Measurements from ENCODE around the gene CFAP73.

DNA sequence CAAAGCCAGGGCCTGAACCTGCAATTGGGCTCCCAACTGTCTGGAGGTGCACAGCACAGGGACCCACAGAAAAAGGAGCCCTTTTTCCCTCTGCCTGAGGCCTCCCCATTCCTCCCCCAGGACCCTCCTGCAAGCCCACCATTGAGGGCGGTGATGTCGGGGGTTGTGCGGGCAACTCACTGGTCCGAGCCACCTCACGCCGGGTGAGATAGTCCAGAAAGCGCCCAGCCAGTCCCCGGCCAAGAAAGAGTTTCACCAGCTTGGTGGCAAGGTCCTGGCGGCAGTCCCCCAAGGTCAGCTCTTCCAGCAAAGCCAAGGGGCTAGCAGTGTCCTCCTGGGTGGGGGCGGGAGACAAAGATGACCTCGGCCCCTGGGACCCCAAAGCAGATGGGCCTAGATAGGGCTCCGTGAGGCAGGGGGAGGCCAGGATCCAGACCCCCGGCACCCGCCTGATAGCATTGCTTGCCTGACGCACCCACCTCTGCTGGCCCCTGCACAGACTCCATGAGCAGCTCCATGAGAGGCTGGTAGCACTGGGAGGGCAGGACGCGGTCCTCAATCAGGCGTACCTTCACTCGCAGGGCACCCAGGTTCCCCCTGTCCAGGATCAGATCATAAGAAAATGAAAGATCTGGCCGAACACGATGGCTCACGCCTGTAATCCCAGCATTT lies 33.9 kb upstream of the CFAP73 start:
- TF ChIP-seq, protein P1, sequence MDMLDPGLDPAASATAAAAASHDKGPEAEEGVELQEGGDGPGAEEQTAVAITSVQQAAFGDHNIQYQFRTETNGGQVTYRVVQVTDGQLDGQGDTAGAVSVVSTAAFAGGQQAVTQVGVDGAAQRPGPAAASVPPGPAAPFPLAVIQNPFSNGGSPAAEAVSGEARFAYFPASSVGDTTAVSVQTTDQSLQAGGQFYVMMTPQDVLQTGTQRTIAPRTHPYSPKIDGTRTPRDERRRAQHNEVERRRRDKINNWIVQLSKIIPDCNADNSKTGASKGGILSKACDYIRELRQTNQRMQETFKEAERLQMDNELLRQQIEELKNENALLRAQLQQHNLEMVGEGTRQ (IDR thresholded peaks at IDR 0.05; ENCODE audit: borderline replicate concordance, low read depth, low read length): no peak
- no peak for TF ChIP-seq POLR2A (IDR thresholded peaks at IDR 0.05; ENCODE audit: low read depth, low read length)
- TF ChIP-seq, protein P2, sequence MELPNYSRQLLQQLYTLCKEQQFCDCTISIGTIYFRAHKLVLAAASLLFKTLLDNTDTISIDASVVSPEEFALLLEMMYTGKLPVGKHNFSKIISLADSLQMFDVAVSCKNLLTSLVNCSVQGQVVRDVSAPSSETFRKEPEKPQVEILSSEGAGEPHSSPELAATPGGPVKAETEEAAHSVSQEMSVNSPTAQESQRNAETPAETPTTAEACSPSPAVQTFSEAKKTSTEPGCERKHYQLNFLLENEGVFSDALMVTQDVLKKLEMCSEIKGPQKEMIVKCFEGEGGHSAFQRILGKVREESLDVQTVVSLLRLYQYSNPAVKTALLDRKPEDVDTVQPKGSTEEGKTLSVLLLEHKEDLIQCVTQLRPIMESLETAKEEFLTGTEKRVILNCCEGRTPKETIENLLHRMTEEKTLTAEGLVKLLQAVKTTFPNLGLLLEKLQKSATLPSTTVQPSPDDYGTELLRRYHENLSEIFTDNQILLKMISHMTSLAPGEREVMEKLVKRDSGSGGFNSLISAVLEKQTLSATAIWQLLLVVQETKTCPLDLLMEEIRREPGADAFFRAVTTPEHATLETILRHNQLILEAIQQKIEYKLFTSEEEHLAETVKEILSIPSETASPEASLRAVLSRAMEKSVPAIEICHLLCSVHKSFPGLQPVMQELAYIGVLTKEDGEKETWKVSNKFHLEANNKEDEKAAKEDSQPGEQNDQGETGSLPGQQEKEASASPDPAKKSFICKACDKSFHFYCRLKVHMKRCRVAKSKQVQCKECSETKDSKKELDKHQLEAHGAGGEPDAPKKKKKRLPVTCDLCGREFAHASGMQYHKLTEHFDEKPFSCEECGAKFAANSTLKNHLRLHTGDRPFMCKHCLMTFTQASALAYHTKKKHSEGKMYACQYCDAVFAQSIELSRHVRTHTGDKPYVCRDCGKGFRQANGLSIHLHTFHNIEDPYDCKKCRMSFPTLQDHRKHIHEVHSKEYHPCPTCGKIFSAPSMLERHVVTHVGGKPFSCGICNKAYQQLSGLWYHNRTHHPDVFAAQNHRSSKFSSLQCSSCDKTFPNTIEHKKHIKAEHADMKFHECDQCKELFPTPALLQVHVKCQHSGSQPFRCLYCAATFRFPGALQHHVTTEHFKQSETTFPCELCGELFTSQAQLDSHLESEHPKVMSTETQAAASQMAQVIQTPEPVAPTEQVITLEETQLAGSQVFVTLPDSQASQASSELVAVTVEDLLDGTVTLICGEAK (IDR thresholded peaks at IDR 0.05; ENCODE audit: borderline replicate concordance): no peak
- TF ChIP-seq TBL1XR1 (IDR thresholded peaks at IDR 0.05; ENCODE audit: low read depth, low read length): no peak
- no peak for TF ChIP-seq CEBPB (IDR thresholded peaks at IDR 0.05; ENCODE audit: borderline replicate concordance in 1 of 2, low read depth in 2 of 2, low read length in 2 of 2)
- no peak for TF ChIP-seq NFYA (IDR thresholded peaks at IDR 0.05; ENCODE audit: borderline replicate concordance, low read depth, low read length)
- TF ChIP-seq, protein P3, sequence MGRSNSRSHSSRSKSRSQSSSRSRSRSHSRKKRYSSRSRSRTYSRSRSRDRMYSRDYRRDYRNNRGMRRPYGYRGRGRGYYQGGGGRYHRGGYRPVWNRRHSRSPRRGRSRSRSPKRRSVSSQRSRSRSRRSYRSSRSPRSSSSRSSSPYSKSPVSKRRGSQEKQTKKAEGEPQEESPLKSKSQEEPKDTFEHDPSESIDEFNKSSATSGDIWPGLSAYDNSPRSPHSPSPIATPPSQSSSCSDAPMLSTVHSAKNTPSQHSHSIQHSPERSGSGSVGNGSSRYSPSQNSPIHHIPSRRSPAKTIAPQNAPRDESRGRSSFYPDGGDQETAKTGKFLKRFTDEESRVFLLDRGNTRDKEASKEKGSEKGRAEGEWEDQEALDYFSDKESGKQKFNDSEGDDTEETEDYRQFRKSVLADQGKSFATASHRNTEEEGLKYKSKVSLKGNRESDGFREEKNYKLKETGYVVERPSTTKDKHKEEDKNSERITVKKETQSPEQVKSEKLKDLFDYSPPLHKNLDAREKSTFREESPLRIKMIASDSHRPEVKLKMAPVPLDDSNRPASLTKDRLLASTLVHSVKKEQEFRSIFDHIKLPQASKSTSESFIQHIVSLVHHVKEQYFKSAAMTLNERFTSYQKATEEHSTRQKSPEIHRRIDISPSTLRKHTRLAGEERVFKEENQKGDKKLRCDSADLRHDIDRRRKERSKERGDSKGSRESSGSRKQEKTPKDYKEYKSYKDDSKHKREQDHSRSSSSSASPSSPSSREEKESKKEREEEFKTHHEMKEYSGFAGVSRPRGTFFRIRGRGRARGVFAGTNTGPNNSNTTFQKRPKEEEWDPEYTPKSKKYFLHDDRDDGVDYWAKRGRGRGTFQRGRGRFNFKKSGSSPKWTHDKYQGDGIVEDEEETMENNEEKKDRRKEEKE (IDR thresholded peaks at IDR 0.05): no peak
- TF ChIP-seq, protein P4, sequence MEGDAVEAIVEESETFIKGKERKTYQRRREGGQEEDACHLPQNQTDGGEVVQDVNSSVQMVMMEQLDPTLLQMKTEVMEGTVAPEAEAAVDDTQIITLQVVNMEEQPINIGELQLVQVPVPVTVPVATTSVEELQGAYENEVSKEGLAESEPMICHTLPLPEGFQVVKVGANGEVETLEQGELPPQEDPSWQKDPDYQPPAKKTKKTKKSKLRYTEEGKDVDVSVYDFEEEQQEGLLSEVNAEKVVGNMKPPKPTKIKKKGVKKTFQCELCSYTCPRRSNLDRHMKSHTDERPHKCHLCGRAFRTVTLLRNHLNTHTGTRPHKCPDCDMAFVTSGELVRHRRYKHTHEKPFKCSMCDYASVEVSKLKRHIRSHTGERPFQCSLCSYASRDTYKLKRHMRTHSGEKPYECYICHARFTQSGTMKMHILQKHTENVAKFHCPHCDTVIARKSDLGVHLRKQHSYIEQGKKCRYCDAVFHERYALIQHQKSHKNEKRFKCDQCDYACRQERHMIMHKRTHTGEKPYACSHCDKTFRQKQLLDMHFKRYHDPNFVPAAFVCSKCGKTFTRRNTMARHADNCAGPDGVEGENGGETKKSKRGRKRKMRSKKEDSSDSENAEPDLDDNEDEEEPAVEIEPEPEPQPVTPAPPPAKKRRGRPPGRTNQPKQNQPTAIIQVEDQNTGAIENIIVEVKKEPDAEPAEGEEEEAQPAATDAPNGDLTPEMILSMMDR (IDR thresholded peaks at IDR 0.05 in 2 of 3, conservative IDR thresholded peaks at IDR 0.05 in 1 of 3; ENCODE audit: control insufficient read depth in 2 of 3, extremely low read depth in 1 of 3, insufficient read depth in 1 of 3, low read depth in 3 of 3, low read length in 3 of 3): no peak
- TF ChIP-seq CREM (IDR thresholded peaks at IDR 0.05; ENCODE audit: low read depth): no peak
